ENCODE data around the gene ARHGEF9. TPM values are rescaled to one million over a fixed set of nuclear protein-coding genes. Genes with fewer than 3 reads are reported as not detected.

Gene ARHGEF9
- total RNA-seq, 4 donors from 2014 or later = 18.7 to 21.4 (median 20.4) TPM

DNA sequence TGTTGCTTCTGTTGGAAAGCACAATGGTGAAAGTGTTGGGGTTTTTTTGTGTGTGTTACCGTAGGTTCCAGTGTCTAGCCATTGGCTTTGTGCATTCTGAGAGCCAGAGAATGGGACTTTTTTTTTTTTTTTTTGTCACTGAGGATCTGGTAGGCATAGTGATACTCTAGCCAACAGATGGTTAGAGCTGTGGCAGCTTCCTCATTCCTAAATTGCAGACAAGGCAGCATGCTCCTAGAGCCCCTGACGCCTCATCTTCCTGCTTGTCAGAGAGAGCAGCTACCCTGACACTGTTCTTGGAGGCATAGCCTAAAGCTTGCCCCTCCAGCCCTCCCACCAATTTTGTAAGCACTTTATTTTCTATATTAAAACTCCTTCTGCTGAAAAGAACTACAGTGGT, 27.0 kb downstream of the ARHGEF9 start:
- no peak overlapping the region for H3K27ac ChIP-seq (replicated peaks in 1 of 4)
- H3K36me3 ChIP-seq = no peaks in the 10 kb centered on the region
- H3K9me3 ChIP-seq = no peaks in the 10 kb centered on the region
- intact Hi-C loops (cut with DNase I) = loop anchor here (10.0 kb wide), 1 partner anchor 447 kb away; the partner anchor contains the start of gene AMER1
- no peak overlapping the region for H3K4me3 ChIP-seq
- 67% methylated on average over 2 of the region's 2 CpGs for WGBS
- no peaks in the 10 kb centered on the region for H3K27me3 ChIP-seq
- DNase-seq (ENCODE audit: extremely low spot score) = no peak
- peaks cover 0 to 14% (median 6%) of the 10 kb centered on the region in 4 donors for H3K4me1 ChIP-seq
- TF ChIP-seq, protein P1, sequence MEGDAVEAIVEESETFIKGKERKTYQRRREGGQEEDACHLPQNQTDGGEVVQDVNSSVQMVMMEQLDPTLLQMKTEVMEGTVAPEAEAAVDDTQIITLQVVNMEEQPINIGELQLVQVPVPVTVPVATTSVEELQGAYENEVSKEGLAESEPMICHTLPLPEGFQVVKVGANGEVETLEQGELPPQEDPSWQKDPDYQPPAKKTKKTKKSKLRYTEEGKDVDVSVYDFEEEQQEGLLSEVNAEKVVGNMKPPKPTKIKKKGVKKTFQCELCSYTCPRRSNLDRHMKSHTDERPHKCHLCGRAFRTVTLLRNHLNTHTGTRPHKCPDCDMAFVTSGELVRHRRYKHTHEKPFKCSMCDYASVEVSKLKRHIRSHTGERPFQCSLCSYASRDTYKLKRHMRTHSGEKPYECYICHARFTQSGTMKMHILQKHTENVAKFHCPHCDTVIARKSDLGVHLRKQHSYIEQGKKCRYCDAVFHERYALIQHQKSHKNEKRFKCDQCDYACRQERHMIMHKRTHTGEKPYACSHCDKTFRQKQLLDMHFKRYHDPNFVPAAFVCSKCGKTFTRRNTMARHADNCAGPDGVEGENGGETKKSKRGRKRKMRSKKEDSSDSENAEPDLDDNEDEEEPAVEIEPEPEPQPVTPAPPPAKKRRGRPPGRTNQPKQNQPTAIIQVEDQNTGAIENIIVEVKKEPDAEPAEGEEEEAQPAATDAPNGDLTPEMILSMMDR (IDR thresholded peaks at IDR 0.05) = no peak
- TF ChIP-seq POLR2A (IDR thresholded peaks at IDR 0.05; ENCODE audit: low read depth) (no peak), EP300 (IDR thresholded peaks at IDR 0.05) (no peak), POLR2AphosphoS5 (IDR thresholded peaks at IDR 0.05) (no peak)

DNA sequence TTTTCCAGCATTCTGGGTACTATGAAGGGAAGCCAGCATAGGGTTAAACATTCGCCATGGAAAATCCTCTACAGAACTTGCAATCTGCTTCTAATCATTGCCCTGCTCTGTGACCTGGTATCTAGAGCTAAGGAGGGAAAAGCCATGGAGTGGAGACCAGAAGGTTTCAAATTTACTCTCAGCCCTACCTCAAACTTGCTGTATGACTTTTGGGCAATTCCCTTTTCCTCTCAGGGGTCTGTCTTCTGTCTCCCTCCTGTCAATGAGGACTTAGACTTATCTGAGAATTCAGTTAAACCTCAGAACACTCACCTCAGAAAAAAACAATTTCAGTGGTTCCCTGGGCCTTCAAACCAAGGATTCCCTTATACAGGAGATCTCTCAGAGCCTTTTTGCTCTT, 29.1 kb downstream of the ARHGEF9 start:
- intact Hi-C loops (cut with DNase I) = loop anchor here (10.0 kb wide), 1 partner anchor 449 kb away; the partner anchor contains the start of gene AMER1
- TF ChIP-seq POLR2A (IDR thresholded peaks at IDR 0.05; ENCODE audit: low read depth) (no peak), EP300 (IDR thresholded peaks at IDR 0.05) (no peak), POLR2AphosphoS5 (IDR thresholded peaks at IDR 0.05) (no peak)
- TF ChIP-seq, protein P1 (IDR thresholded peaks at IDR 0.05) = no peak
- DNase-seq (ENCODE audit: extremely low spot score) = no peak
- Histone ChIP-seq H3K4me3 (peak overlapping the region in 1 of 4 donors; percentile 67), H3K9me3 (no peaks in the 10 kb centered on the region), H3K36me3 (no peaks in the 10 kb centered on the region), H3K27ac (replicated peaks in 1 of 4) (peak overlapping the region; percentile 85 to 90 (median 88)), H3K27me3 (no peaks in the 10 kb centered on the region), H3K4me1 (peaks cover 0 to 34% (median 20%) of the 10 kb centered on the region in 4 donors)
- 38% methylated on average over 1 of the region's 1 CpG for WGBS

DNA sequence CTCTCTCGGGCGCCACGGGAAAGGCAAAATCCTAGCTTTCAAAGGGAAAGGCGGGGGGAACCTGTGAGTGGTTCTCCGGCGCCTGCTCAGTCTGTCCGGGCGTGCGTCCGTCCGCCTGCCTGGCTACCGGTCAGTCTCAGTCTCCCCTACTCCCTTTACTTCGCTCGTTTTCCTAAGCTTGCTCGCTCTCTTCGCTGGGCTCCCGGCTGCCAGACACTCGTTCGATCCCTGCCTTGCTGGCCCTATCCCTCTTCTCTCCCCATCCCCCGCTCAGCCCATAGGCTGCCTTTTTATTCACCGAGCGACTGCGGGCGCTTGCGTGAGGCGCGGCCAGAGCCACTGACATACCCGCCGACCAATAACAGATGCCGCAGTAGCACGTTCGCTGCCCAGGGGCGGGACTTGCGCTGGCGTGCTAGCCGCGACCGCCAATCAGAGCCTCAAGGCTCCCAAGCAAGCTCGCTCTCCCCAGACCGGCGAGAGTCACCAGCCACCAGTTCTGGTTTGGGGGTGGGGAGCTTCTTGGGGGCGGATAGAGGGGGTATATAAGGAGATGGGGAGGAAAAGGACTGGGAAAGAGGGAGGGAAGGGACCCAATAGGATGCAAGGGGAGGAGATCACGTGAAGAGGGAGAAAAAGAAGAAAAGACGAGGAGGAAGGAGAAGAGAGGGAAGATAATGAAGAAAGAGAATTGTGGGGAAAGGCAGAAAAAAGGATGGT, 30.0 kb downstream of the ARHGEF9 start:
- intact Hi-C loops (cut with DNase I) = loop anchor here (10.0 kb wide), 1 partner anchor 450 kb away; the partner anchor contains the start of gene AMER1
- Histone ChIP-seq H3K27me3 (no peaks in the 10 kb centered on the region), H3K36me3 (no peaks in the 10 kb centered on the region), H3K9me3 (no peaks in the 10 kb centered on the region), H3K4me1 (peaks cover 8 to 40% (median 24%) of the 10 kb centered on the region in 4 donors), H3K4me3 (peak overlapping the region; percentile 55 to 71 (median 64)), H3K27ac (replicated peaks in 1 of 4) (peak overlapping the region; percentile 85 to 90 (median 88))
- 39% methylated on average over 44 of the region's 44 CpGs for WGBS
- TF ChIP-seq EP300 (IDR thresholded peaks at IDR 0.05) (no peak), POLR2AphosphoS5 (IDR thresholded peaks at IDR 0.05) (peak; percentile 79 to 89), POLR2A (IDR thresholded peaks at IDR 0.05; ENCODE audit: low read depth) (no peak)
- TF ChIP-seq, protein P1 (IDR thresholded peaks at IDR 0.05) = no peak
- peak; percentile 96 for DNase-seq (ENCODE audit: extremely low spot score)

DNA sequence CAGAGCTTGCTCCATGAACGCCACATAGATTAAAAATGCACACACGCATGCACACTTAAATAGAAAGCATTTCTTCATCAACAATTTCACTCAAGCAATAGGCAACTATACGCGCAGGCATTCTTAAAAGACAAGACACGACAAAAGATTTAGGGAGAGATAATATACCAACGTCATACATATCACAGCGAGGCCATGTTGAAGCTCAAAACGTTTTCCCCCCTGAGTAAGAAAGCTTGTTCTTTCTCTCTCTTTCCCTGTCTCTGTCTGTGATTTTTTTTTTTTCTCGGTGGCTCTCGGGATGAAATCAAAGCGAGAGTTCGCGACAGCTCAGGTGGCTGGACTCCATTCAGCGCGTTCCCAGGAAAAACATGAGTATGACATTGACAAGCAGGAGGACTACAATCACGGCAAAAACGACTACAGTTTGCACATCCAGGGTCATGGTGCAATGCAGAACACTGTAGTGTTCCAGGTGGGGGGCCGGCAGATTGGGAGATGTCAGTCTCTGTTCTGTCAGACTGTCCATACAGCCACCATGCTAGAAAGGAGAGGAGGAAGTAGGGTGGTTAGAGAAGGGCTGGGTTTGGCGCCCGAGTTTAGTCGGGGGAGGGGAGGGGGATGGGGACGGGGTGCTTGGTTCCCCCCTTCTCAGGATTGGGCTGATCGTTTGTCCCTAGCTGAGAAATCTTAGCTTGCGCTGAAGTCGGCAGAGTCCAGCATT, 30.7 kb downstream of the ARHGEF9 start:
- Histone ChIP-seq H3K4me1 (peaks cover 9 to 44% (median 24%) of the 10 kb centered on the region in 4 donors), H3K27me3 (no peaks in the 10 kb centered on the region), H3K9me3 (no peaks in the 10 kb centered on the region), H3K27ac (replicated peaks in 1 of 4) (peak overlapping the region; percentile 85 to 90 (median 88)), H3K36me3 (no peaks in the 10 kb centered on the region), H3K4me3 (peak overlapping the region; percentile 55 to 71 (median 64))
- DNase-seq (ENCODE audit: extremely low spot score) = no peak
- TF ChIP-seq POLR2A (IDR thresholded peaks at IDR 0.05; ENCODE audit: low read depth) = no peak
- TF ChIP-seq, protein P1 (IDR thresholded peaks at IDR 0.05) = no peak
- no peak for TF ChIP-seq EP300 (IDR thresholded peaks at IDR 0.05)
- TF ChIP-seq POLR2AphosphoS5 (IDR thresholded peaks at IDR 0.05) = no peak
- intact Hi-C loops (cut with DNase I) = loop anchor here (10.0 kb wide), 1 partner anchor 451 kb away; the partner anchor contains the start of gene AMER1
- 38% methylated on average over 25 of the region's 25 CpGs for WGBS
